HL-60 (cell line): ENCODE data around the gene SULT2B1.

ENCODE experiments used
- CTCF ChIP-seq: IDR thresholded peaks from one replicate; pipeline ENCODE4 v1.5.1; 2011; ENCODE audit warnings: low read length, control low read depth, inconsistent platforms; ENCODE audit not compliant: insufficient read depth
- GABPA ChIP-seq: IDR thresholded peaks from 2 replicates; pipeline ENCODE4 v1.6.1; 2012; ENCODE audit warnings: low read depth
- POLR2AphosphoS5 ChIP-seq: IDR thresholded peaks from 2 replicates; pipeline ENCODE4 v1.6.1; 2012; ENCODE audit warnings: low read depth
- REST ChIP-seq: IDR thresholded peaks from 2 replicates; pipeline ENCODE4 v1.6.1; 2012; ENCODE audit warnings: low read depth; ENCODE audit not compliant: insufficient replicate concordance
- SPI1 ChIP-seq: IDR thresholded peaks from 2 replicates; pipeline ENCODE4 v1.6.1; 2012; ENCODE audit warnings: low read depth, mild to moderate bottlenecking, borderline replicate concordance

GRCh38 chr19:48539503-48540096 is 12.4 kb upstream of the SULT2B1 start:
- TF ChIP-seq SPI1 (no peak), CTCF (no peak), REST (no peak), POLR2AphosphoS5 (no peak), GABPA (no peak)
